ENCODE measurements around the gene NUDT3.
"Not testable (repeated sequence)": the region's sequence is repeated elsewhere in the genome, so short reads cannot be mapped to it uniquely, and the experiment has no call there.

Gene NUDT3

GRCh38 chr6:34267746-34268145, 124.7 kb downstream of the NUDT3 start:
- Histone ChIP-seq H3K4me1 (ENCODE audit: insufficient read depth, insufficient read length) (peaks cover 2% of the 10 kb centered on the region), H3K27me3 (ENCODE audit: insufficient read depth, insufficient read length) (no peaks in the 10 kb centered on the region), H3K9ac (ENCODE audit: insufficient read length, low read depth) (no peak overlapping the region), H3K36me3 (ENCODE audit: insufficient read depth, insufficient read length, low read length) (no peaks in the 10 kb centered on the region), H3K9me3 (ENCODE audit: insufficient read depth, low read length) (no peaks in the 10 kb centered on the region; the same call in 1 of the 2 replicates), H3K4me3 (ENCODE audit: insufficient read length, low read depth) (no peak overlapping the region)
- DNase-seq (ENCODE audit: low read depth, low spot score): no peak
- TF ChIP-seq YY1 (IDR thresholded peaks at IDR 0.05; ENCODE audit: insufficient read depth, insufficient read length) (no peak), ZNF274 (IDR thresholded peaks at IDR 0.05; ENCODE audit: low read depth, low read length) (no peak), SUZ12 (IDR thresholded peaks at IDR 0.05; ENCODE audit: extremely low read depth, insufficient read depth, insufficient read length) (no peak)

GRCh38 chr6:34263484-34263883, 129.0 kb downstream of the NUDT3 start:
- H3K4me1 ChIP-seq (ENCODE audit: insufficient read depth, insufficient read length); H3K36me3 ChIP-seq (ENCODE audit: insufficient read depth, insufficient read length, low read length); H3K4me3 ChIP-seq (ENCODE audit: insufficient read length, low read depth); H3K27me3 ChIP-seq (ENCODE audit: insufficient read depth, insufficient read length); H3K9me3 ChIP-seq (ENCODE audit: insufficient read depth, low read length); H3K9ac ChIP-seq (ENCODE audit: insufficient read length, low read depth); DNase-seq (ENCODE audit: low read depth, low spot score): not testable (repeated sequence)

- H3K36me3 ChIP-seq (ENCODE audit: insufficient read depth, insufficient read length, low read length): no peaks in the 10 kb centered on the region
- DNase-seq (ENCODE audit: low read depth, low spot score): no peak
- no peak for TF ChIP-seq YY1 (IDR thresholded peaks at IDR 0.05; ENCODE audit: insufficient read depth, insufficient read length)
- no peak for TF ChIP-seq ZNF274 (IDR thresholded peaks at IDR 0.05; ENCODE audit: low read depth, low read length)
- TF ChIP-seq SUZ12 (IDR thresholded peaks at IDR 0.05; ENCODE audit: extremely low read depth, insufficient read depth, insufficient read length): no peak
- H3K9ac ChIP-seq (ENCODE audit: insufficient read length, low read depth): no peak overlapping the region
- H3K4me1 ChIP-seq (ENCODE audit: insufficient read depth, insufficient read length): no peaks in the 10 kb centered on the region
- no peak overlapping the region for H3K4me3 ChIP-seq (ENCODE audit: insufficient read length, low read depth)
- no peaks in the 10 kb centered on the region for H3K27me3 ChIP-seq (ENCODE audit: insufficient read depth, insufficient read length)
- peaks cover 5% of the 10 kb centered on the region for H3K9me3 ChIP-seq (ENCODE audit: insufficient read depth, low read length)
Observed at GRCh38 chr6:34260576-34261267, 131.7 kb downstream of the NUDT3 start.

GRCh38 chr6:34259529-34260069, 132.9 kb downstream of the NUDT3 start:
- H3K27me3 ChIP-seq (ENCODE audit: insufficient read depth, insufficient read length): no peaks in the 10 kb centered on the region
- no peaks in the 10 kb centered on the region for H3K36me3 ChIP-seq (ENCODE audit: insufficient read depth, insufficient read length, low read length)
- DNase-seq (ENCODE audit: low read depth, low spot score): no peak
- peaks cover 5% of the 10 kb centered on the region for H3K9me3 ChIP-seq (ENCODE audit: insufficient read depth, low read length)
- TF ChIP-seq ZNF274 (IDR thresholded peaks at IDR 0.05; ENCODE audit: low read depth, low read length) (no peak), SUZ12 (IDR thresholded peaks at IDR 0.05; ENCODE audit: extremely low read depth, insufficient read depth, insufficient read length) (no peak), YY1 (IDR thresholded peaks at IDR 0.05; ENCODE audit: insufficient read depth, insufficient read length) (no peak)
- H3K9ac ChIP-seq (ENCODE audit: insufficient read length, low read depth): no peak overlapping the region
- no peaks in the 10 kb centered on the region for H3K4me1 ChIP-seq (ENCODE audit: insufficient read depth, insufficient read length)
- no peak overlapping the region for H3K4me3 ChIP-seq (ENCODE audit: insufficient read length, low read depth)

- H3K9ac ChIP-seq (ENCODE audit: insufficient read length, low read depth); H3K9me3 ChIP-seq (ENCODE audit: insufficient read depth, low read length); DNase-seq (ENCODE audit: low read depth, low spot score); H3K4me3 ChIP-seq (ENCODE audit: insufficient read length, low read depth); H3K4me1 ChIP-seq (ENCODE audit: insufficient read depth, insufficient read length); H3K36me3 ChIP-seq (ENCODE audit: insufficient read depth, insufficient read length, low read length); H3K27me3 ChIP-seq (ENCODE audit: insufficient read depth, insufficient read length): not testable (repeated sequence)
Observed at GRCh38 chr6:34252395-34252794, 140.1 kb downstream of the NUDT3 start.

GRCh38 chr6:34249469-34250261, 142.8 kb downstream of the NUDT3 start:
- Histone ChIP-seq H3K9ac (ENCODE audit: insufficient read length, low read depth) (peak overlapping the region; percentile 70), H3K27me3 (ENCODE audit: insufficient read depth, insufficient read length) (no peaks in the 10 kb centered on the region), H3K4me1 (ENCODE audit: insufficient read depth, insufficient read length) (peaks cover 8% of the 10 kb centered on the region), H3K9me3 (ENCODE audit: insufficient read depth, low read length) (no peaks in the 10 kb centered on the region), H3K36me3 (ENCODE audit: insufficient read depth, insufficient read length, low read length) (peaks cover 7% of the 10 kb centered on the region), H3K4me3 (ENCODE audit: insufficient read length, low read depth) (peak overlapping the region; percentile 54)
- no peak for DNase-seq (ENCODE audit: low read depth, low spot score)
- TF ChIP-seq ZNF274 (IDR thresholded peaks at IDR 0.05; ENCODE audit: low read depth, low read length) (no peak), YY1 (IDR thresholded peaks at IDR 0.05; ENCODE audit: insufficient read depth, insufficient read length) (no peak), SUZ12 (IDR thresholded peaks at IDR 0.05; ENCODE audit: extremely low read depth, insufficient read depth, insufficient read length) (no peak)

- Histone ChIP-seq H3K4me1 (ENCODE audit: insufficient read depth, insufficient read length) (peaks cover 8% of the 10 kb centered on the region), H3K9me3 (ENCODE audit: insufficient read depth, low read length) (no peaks in the 10 kb centered on the region), H3K36me3 (ENCODE audit: insufficient read depth, insufficient read length, low read length) (peaks cover 7% of the 10 kb centered on the region), H3K27me3 (ENCODE audit: insufficient read depth, insufficient read length) (no peaks in the 10 kb centered on the region), H3K9ac (ENCODE audit: insufficient read length, low read depth) (peak within 1 kb of the TSS; percentile 88), H3K4me3 (ENCODE audit: insufficient read length, low read depth) (peak within 1 kb of the TSS; percentile 79)
- TF ChIP-seq SUZ12 (IDR thresholded peaks at IDR 0.05; ENCODE audit: extremely low read depth, insufficient read depth, insufficient read length) (no peak), ZNF274 (IDR thresholded peaks at IDR 0.05; ENCODE audit: low read depth, low read length) (no peak), YY1 (IDR thresholded peaks at IDR 0.05; ENCODE audit: insufficient read depth, insufficient read length) (no peak)
- DNase-seq (ENCODE audit: low read depth, low spot score): peak; percentile 90
Observed at GRCh38 chr6:34248727-34249468, 143.6 kb downstream of the NUDT3 start, which contains the start of gene SMIM29. Gene SMIM29, minus strand, starts transcription at chr6:34249006. Its CDS starts 1,215 bp downstream, at chr6:34247791.
